HL-60 (cell line): ENCODE data around the gene DNAH17.

Experiments used
- DNase-seq, 2 experiments: peaks; one replicate each; pipeline ENCODE4 v3.0.0-alpha.2; 2010 to 2020; ENCODE audit warnings: low read depth in 1 of 2, low spot score in 1 of 2
- H3K27ac ChIP-seq: fragments of 250-450 bp; sonication (Bioruptor Pico); replicated peaks from 2 replicates; pipeline ENCODE4 v1.5.1; 2020; ENCODE audit warnings: mild to moderate bottlenecking, moderate library complexity
- H3K27me3 ChIP-seq: fragments of 250-450 bp; sonication (Bioruptor Pico); 2 replicates; pipeline ENCODE4 v1.5.1; 2021; ENCODE audit warnings: mild to moderate bottlenecking, moderate library complexity; ENCODE audit not compliant: insufficient read depth, poor library complexity, severe bottlenecking
- H3K4me3 ChIP-seq: replicated peaks from 2 replicates; pipeline ENCODE4 v1.5.1; 2011; ENCODE audit warnings: mild to moderate bottlenecking, control low read depth, low read length; ENCODE audit not compliant: insufficient read depth
- CTCF ChIP-seq: IDR thresholded peaks from one replicate; pipeline ENCODE4 v1.5.1; 2011; ENCODE audit warnings: low read length, control low read depth, inconsistent platforms; ENCODE audit not compliant: insufficient read depth
- GABPA ChIP-seq: IDR thresholded peaks from 2 replicates; pipeline ENCODE4 v1.6.1; 2012; ENCODE audit warnings: low read depth
- POLR2AphosphoS5 ChIP-seq: IDR thresholded peaks from 2 replicates; pipeline ENCODE4 v1.6.1; 2012; ENCODE audit warnings: low read depth
- REST ChIP-seq: IDR thresholded peaks from 2 replicates; pipeline ENCODE4 v1.6.1; 2012; ENCODE audit warnings: low read depth; ENCODE audit not compliant: insufficient replicate concordance
- SPI1 ChIP-seq: IDR thresholded peaks from 2 replicates; pipeline ENCODE4 v1.6.1; 2012; ENCODE audit warnings: low read depth, mild to moderate bottlenecking, borderline replicate concordance

DNAH17 gene

GRCh38 chr17:78461799-78462053, 115.5 kb downstream of the DNAH17 start:
- H3K27ac ChIP-seq, result no peak overlapping the region
- no peaks in the 10 kb centered on the region for H3K27me3 ChIP-seq
- DNase-seq, result no peak
- no peak for TF ChIP-seq CTCF
- no peak for TF ChIP-seq SPI1
- TF ChIP-seq REST, result no peak
- no peak for TF ChIP-seq GABPA
- TF ChIP-seq POLR2AphosphoS5, result no peak
- H3K4me3 ChIP-seq, result no peak overlapping the region

- Histone ChIP-seq H3K27ac (no peak overlapping the region), H3K27me3 (no peaks in the 10 kb centered on the region), H3K4me3 (no peak overlapping the region)
- TF ChIP-seq SPI1 (no peak), POLR2AphosphoS5 (no peak), GABPA (no peak), CTCF (no peak), REST (no peak)
- DNase-seq, result no peak
Observed at GRCh38 chr17:78460951-78461798, 116.0 kb downstream of the DNAH17 start.

DNA sequence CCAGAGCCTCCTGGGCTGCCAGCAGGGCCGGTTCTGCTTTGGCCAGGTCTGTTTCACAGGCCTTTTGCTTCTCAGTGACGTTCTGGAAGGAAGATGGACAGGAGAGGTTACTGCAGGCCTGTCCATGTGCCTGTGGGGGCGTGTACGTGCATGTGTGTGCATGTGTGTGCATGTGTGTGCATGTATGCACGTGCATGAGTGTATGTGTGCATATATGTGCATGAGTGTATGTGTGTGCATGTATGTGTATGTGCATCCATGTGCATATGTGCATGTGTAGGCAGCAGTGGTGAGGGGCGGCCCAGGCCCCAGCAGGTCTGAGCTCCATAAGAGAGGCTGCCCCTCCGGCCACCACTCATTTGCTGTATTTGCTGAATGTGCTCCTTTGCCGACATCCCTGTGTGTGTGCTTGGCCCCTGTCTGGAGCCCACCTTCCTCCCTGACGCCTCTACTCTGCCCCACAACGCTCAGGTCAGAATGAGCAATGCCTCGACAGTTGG, 117.0 kb downstream of the DNAH17 start:
- Histone ChIP-seq H3K27me3 (no peaks in the 10 kb centered on the region), H3K4me3 (no peak overlapping the region), H3K27ac (no peak overlapping the region)
- DNase-seq, result no peak
- no peak for TF ChIP-seq REST
- no peak for TF ChIP-seq CTCF
- no peak for TF ChIP-seq SPI1
- TF ChIP-seq GABPA, result no peak
- no peak for TF ChIP-seq POLR2AphosphoS5
